Measurements from ENCODE around the gene VPS39.

DNA sequence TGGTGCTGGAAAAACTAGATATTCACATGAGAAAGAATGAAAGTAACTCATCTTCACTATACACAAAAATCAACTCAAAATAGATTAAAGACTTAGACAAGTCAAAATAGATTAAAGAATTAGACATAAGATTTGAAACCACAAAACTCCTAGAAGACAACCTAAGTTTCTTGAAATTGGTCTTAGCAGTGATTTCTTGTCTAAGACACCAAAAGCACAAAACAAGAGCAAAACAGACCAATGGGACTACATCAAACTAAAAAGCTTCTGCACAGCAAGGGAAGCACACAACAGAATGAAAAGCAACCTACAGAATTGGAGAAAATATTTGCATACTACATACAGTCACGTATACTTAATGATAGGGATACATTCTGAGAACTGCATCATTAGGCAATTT, 6.5 kb upstream of the VPS39 start:
- no peak for TF ChIP-seq ZNF384 (IDR thresholded peaks at IDR 0.05)
- TF ChIP-seq L3MBTL2 (conservative IDR thresholded peaks at IDR 0.05), result no peak
- TF ChIP-seq CTBP1 (IDR thresholded peaks at IDR 0.05; ENCODE audit: borderline replicate concordance), result no peak
- no peak for TF ChIP-seq BHLHE40 (IDR thresholded peaks at IDR 0.05; ENCODE audit: borderline replicate concordance)
- no peak for TF ChIP-seq HDGF (IDR thresholded peaks at IDR 0.05; ENCODE audit: borderline replicate concordance)
- TF ChIP-seq SP1 (IDR thresholded peaks at IDR 0.05), result no peak

All from HEK293T (cell line).